SHP77 (cell line): Measurements from ENCODE around the gene AS3MT.
"Not testable (repeated sequence)": the region's sequence is repeated elsewhere in the genome, so short reads cannot be mapped to it uniquely, and the experiment has no call there.

Experiments
- DNase-seq, 2 experiments: peaks; one replicate each; lab custom pipeline; 2025; lab: John Stamatoyannopoulos, UW

AS3MT gene

GRCh38 chr10:102869258-102870198 is at the start of gene AS3MT:
AS3MT (plus strand) TSS chr10:102869470; CDS start chr10:102869593, 123 bp downstream.
- DNase-seq: peak; percentile 28 to 35

- DNase-seq: not testable (repeated sequence)
Observed at GRCh38 chr10:102820008-102820407, 49.3 kb upstream of the AS3MT start.

GRCh38 chr10:102822222-102822621 is 47.0 kb upstream of the AS3MT start:
- DNase-seq: no peak

GRCh38 chr10:102824664-102825063 is 44.6 kb upstream of the AS3MT start:
- DNase-seq: no peak

- DNase-seq: no peak
Observed at GRCh38 chr10:102826148-102826796, 43.0 kb upstream of the AS3MT start.

- no peak for DNase-seq
Observed at GRCh38 chr10:102827597-102827975, 41.7 kb upstream of the AS3MT start.

- DNase-seq: no peak
Observed at GRCh38 chr10:102831322-102832071, 37.8 kb upstream of the AS3MT start.

GRCh38 chr10:102832248-102832647 is 37.0 kb upstream of the AS3MT start:
- DNase-seq: no peak

- no peak for DNase-seq
Observed at GRCh38 chr10:102832987-102833386, 36.3 kb upstream of the AS3MT start.

- no peak for DNase-seq
Observed at GRCh38 chr10:102834143-102834542, 35.1 kb upstream of the AS3MT start.

GRCh38 chr10:102835007-102835482 is 34.2 kb upstream of the AS3MT start:
- peak; percentile 60 to 83 for DNase-seq

- DNase-seq: no peak
Observed at GRCh38 chr10:102837230-102837721, 32.0 kb upstream of the AS3MT start, which contains the start of gene CYP17A1. CYP17A1 (minus strand) TSS chr10:102837413; CDS start chr10:102837361, 52 bp downstream.

GRCh38 chr10:102838276-102838927 is 30.9 kb upstream of the AS3MT start:
- not testable (repeated sequence) for DNase-seq

- DNase-seq: no peak
Observed at GRCh38 chr10:102841827-102842345, 27.4 kb upstream of the AS3MT start.

GRCh38 chr10:102843139-102843538 is 26.1 kb upstream of the AS3MT start:
- peak in 1 of 2 experiments; percentile 1 for DNase-seq

- not testable (repeated sequence) for DNase-seq
Observed at GRCh38 chr10:102844190-102844776, 25.0 kb upstream of the AS3MT start.

- DNase-seq: no peak
Observed at GRCh38 chr10:102845352-102845902, 23.8 kb upstream of the AS3MT start.

GRCh38 chr10:102850025-102850518 is 19.2 kb upstream of the AS3MT start:
- DNase-seq: no peak

GRCh38 chr10:102853237-102853636 is 16.0 kb upstream of the AS3MT start:
- not testable (repeated sequence) for DNase-seq
